ENCODE results near the gene NETO2.

GRCh38 chr16:47057630-47057993, 86.1 kb downstream of the NETO2 start:
- TF ChIP-seq EZH2 (IDR thresholded peaks at IDR 0.05; ENCODE audit: low read depth): no peak
- no peak for TF ChIP-seq CTCF (conservative IDR thresholded peaks at IDR 0.05)

Measured in PC-9 (cell line).